GM12878 (cell line): ENCODE measurements around the gene ECSIT. TPM values are rescaled to one million over a fixed set of nuclear protein-coding genes. Genes with fewer than 3 reads are reported as not detected.
A peak's percentile ranks its signal among the peaks of the same experiment; 100 is the strongest.

Experiments
- ATAC-seq: fragments of 200-7000 bp; cut with Tn5 transposase; 3 replicates; pipeline ENCODE4 v1.9.1; 2020; ENCODE audit warnings: mild to moderate bottlenecking, moderate library complexity
- BruUV-seq: library from RNA; stranded (reverse); fragments of 400-500 nt; replicated peaks from 2 replicates; lab custom pipeline; 2021; lab: Mats Ljungman, UMichigan
- CTCF ChIA-PET: fragments of 300-600 bp; sonication (Branson Sonifier 250); formaldehyde crosslinking; extraction: SDS; loops from one replicate; lab custom pipeline; 2021; ENCODE audit warnings: inconsistent platforms; lab: Yijun Ruan, JAX
- POLR2A ChIA-PET: fragments of 350-600 bp; formaldehyde crosslinking; extraction: SDS; loops from one replicate; lab custom pipeline; 2021; ENCODE audit warnings: inconsistent platforms; lab: Charles Lee
- RAD21 ChIA-PET: fragments of 300-600 bp; sonication (Branson Sonifier 250); formaldehyde crosslinking; loops from one replicate; lab custom pipeline; 2023; ENCODE audit warnings: antibody characterized with exemption; ENCODE audit not compliant: unreplicated experiment; lab: Charles Lee
- SMC1A ChIA-PET: fragments of 300-600 bp; sonication (Branson Sonifier 250); formaldehyde crosslinking; loops from one replicate; lab custom pipeline; 2023; ENCODE audit not compliant: unreplicated experiment, uncharacterized antibody; lab: Charles Lee
- DNase-seq: peaks from one replicate; pipeline ENCODE4 v3.0.0-alpha.2; 2011; ENCODE audit warnings: low read depth, low spot score
- FAIRE-seq: peaks from 3 replicates; lab custom pipeline; 2011; peaks lifted over from hg19 to GRCh38; lab: Jason Lieb, UNC
- H2AFZ ChIP-seq: 2 replicates; pipeline ENCODE4 v1.6.0; 2011; ENCODE audit warnings: low read depth, low read length, control low read depth; ENCODE audit not compliant: control insufficient read depth
- H3K27ac ChIP-seq: 2 replicates; pipeline ENCODE4 v1.5.1; 2011; ENCODE audit warnings: control low read depth; ENCODE audit not compliant: control insufficient read depth, insufficient read depth
- H3K27me3 ChIP-seq, 2 experiments: replicated peaks in 1 of 2; 2 replicates each; pipeline versions ENCODE4 v1.6.0 to v1.6.1; 2011; ENCODE audit warnings: low read length in 1 of 2; ENCODE audit not compliant: control insufficient read depth in 2 of 2, insufficient read depth in 2 of 2
- H3K36me3 ChIP-seq, 2 experiments: 2 replicates each; pipeline ENCODE4 v1.5.1; 2011; ENCODE audit warnings: low read length in 1 of 2; ENCODE audit not compliant: control insufficient read depth in 2 of 2, insufficient read depth in 2 of 2
- H3K4me1 ChIP-seq: 2 replicates; pipeline ENCODE4 v1.6.1; 2011; ENCODE audit warnings: mild to moderate bottlenecking, low read length, moderate library complexity, mixed read lengths; ENCODE audit not compliant: control insufficient read depth, insufficient read depth
- H3K4me2 ChIP-seq: 2 replicates; pipeline ENCODE4 v1.6.0; 2011; ENCODE audit warnings: control low read depth; ENCODE audit not compliant: control insufficient read depth, insufficient read depth
- H3K4me3 ChIP-seq: fragments of 200-600 bp; sonication (generic); 2 replicates; pipeline ENCODE4 v1.5.1; 2016
- H3K79me2 ChIP-seq: 2 replicates; pipeline ENCODE4 v1.6.0; 2011; ENCODE audit warnings: low read length; ENCODE audit not compliant: control insufficient read depth, insufficient read depth
- H3K9ac ChIP-seq: 2 replicates; pipeline ENCODE4 v1.8.0; 2011; ENCODE audit warnings: low read length, control low read depth, mixed read lengths; ENCODE audit not compliant: control insufficient read depth, insufficient read depth
- H3K9me3 ChIP-seq: replicated peaks from 3 replicates; pipeline ENCODE4 v1.5.1; 2011; ENCODE audit warnings: mild to moderate bottlenecking, low read length; ENCODE audit not compliant: control insufficient read depth, insufficient read depth
- H4K20me1 ChIP-seq: 2 replicates; pipeline ENCODE4 v1.6.0; 2011; ENCODE audit not compliant: control insufficient read depth, insufficient read depth
- BCL3 ChIP-seq: IDR thresholded peaks from 2 replicates; pipeline ENCODE4 v1.6.1; 2011; ENCODE audit warnings: borderline replicate concordance, low read depth, mild to moderate bottlenecking, moderate library complexity, low read length; ENCODE audit not compliant: insufficient read depth, poor library complexity, severe bottlenecking
- PKNOX1 ChIP-seq: fragments of 450-650 bp; IDR thresholded peaks from 2 replicates; pipeline ENCODE4 v1.6.1; 2016; ENCODE audit warnings: mild to moderate bottlenecking
- RFX5 ChIP-seq: IDR thresholded peaks from 2 replicates; pipeline ENCODE4 v1.6.1; 2011; ENCODE audit warnings: low read depth, low read length, improper control_type of control experiment
- TCF12 ChIP-seq: IDR thresholded peaks from 2 replicates; pipeline ENCODE4 v1.6.1; 2011; ENCODE audit warnings: low read depth, mild to moderate bottlenecking, low read length
- TCF3 ChIP-seq: IDR thresholded peaks from 2 replicates; pipeline ENCODE4 v1.6.1; 2012; ENCODE audit warnings: low read depth, mild to moderate bottlenecking, low read length, borderline replicate concordance; ENCODE audit not compliant: insufficient read depth
- WGBS: methylation state at CpG from one replicate; pipeline ENCODE4 v1.1.6; 2016; ENCODE audit warnings: low lambda C conversion rate; ENCODE audit not compliant: insufficient replicate concordance, insufficient coverage; ENCODE audit errors: missing lambda C conversion rate; 5-methylcytosine and 5-hydroxymethylcytosine counted together
- in situ Hi-C: fragments of 300-500 bp; cut with MboI; formaldehyde crosslinking; loops from 9 replicates; pipeline ENCODE4 v1.14.3; 2018; ENCODE audit warnings: mixed read lengths
- intact Hi-C: fragments of 100-400 bp; cut with micrococcal nuclease; formaldehyde crosslinking; loops from one replicate; pipeline ENCODE4 v1.14.2; 2022; ENCODE audit not compliant: unreplicated experiment
- polyA plus RNA-seq, 11 experiments: library from polyadenylated mRNA; depleted of rRNA in 4 of 11; unstranded in 6 of 11; stranded (reverse) in 5 of 11; fragments of >200 nt; fragmentation: Nextera tagmentation in 4 of 11; fragmentation: Illumina TruSeq in 1 of 11; extraction: Ambion mirVana in 4 of 11; extraction: Trizol in 1 of 11; gene quantifications; 1 replicate in 1 of 11; 2 replicates in 10 of 11; pipeline versions ENCODE4 v1.2.1 to v1.2.3, GENCODE V29; 2011 to 2016; ENCODE audit warnings: inconsistent platforms in 2 of 11, missing spikeins in 2 of 11, low read depth in 1 of 11
- total RNA-seq, 4 experiments: library from RNA; depleted of rRNA in 3 of 4; stranded (reverse); fragments of >200 nt in 3 of 4; fragmentation: Illumina TruSeq in 1 of 4; extraction: Trizol in 1 of 4; gene quantifications; 2 replicates each; pipeline versions ENCODE4 v1.2.1 to v1.2.3, GENCODE V29; 2013 to 2021

Gene ECSIT
- total and polyA plus RNA-seq, 10 of the 15 experiments (the other 5 are each of a cell fraction or from before 2014, with no cell fraction given), result 1.0 to 59.6 (median 41.3) TPM

GRCh38 chr19:11552666-11553372, 23.9 kb upstream of the ECSIT start:
- 78% methylated on average over 20 of the region's 20 CpGs for whole genome bisulfite sequencing
- no peak for ATAC-seq
- Histone ChIP-seq H4K20me1 (no peaks in the 10 kb centered on the region), H3K27ac (no peak overlapping the region; the same call in 1 of the 2 replicates), H3K9ac (no peak overlapping the region), H3K27me3 (no peaks in the 10 kb centered on the region), H3K36me3 (peaks cover 7 to 24% of the 10 kb centered on the region in 2 experiments; a peak in 3 of 4 replicates), H3K79me2 (peaks cover 21% of the 10 kb centered on the region), H3K4me2 (peak overlapping the region; percentile 67; the same call in 1 of the 2 replicates), H3K4me1 (peaks cover 23% of the 10 kb centered on the region), H3K9me3 (no peaks in the 10 kb centered on the region), H2AFZ (no peak overlapping the region), H3K4me3 (no peak overlapping the region)
- intact Hi-C loops, result no loop called here
- TF ChIP-seq TCF12, result 0 out of 2 replicates have a peak, but pooled peaks have one; percentile 46
- TF ChIP-seq TCF3, result 0 out of 2 replicates have a peak, but pooled peaks have one; percentile 44
- no peak for TF ChIP-seq BCL3
- TF ChIP-seq RFX5, result no peak
- TF ChIP-seq PKNOX1, result peak; percentile 61; the same call in 1 of the 2 replicates
- RAD21 ChIA-PET, result interaction anchor here (1.1 kb wide), 1 partner anchor 17 kb away, joined by 3 read pairs; no protein-coding TSS in a partner anchor
- DNase-seq, result no peak
- in situ Hi-C loops, result no loop called here
- SMC1A ChIA-PET, result no interaction called here
- CTCF ChIA-PET, result interaction anchor here (0.6 to 1.5 kb wide), 4 partner anchors 16 to 171 kb away, joined by 3 read pairs; no protein-coding TSS in a partner anchor
- no TSS peak for BruUV-seq
- FAIRE-seq, result peak; percentile 31
- POLR2A ChIA-PET, result no interaction called here
